Raji (cell line): ENCODE results near the gene ARF4.
A peak's percentile ranks its signal among the peaks of the same experiment; 100 is the strongest.

Source experiments
- POLR2A ChIP-seq: IDR thresholded peaks from 2 replicates; pipeline ENCODE4 v1.6.1; 2011; ENCODE audit warnings: low read depth, low read length, control low read depth; ENCODE audit not compliant: insufficient read depth

Gene ARF4

GRCh38 chr3:57592306-57592705 is 4.8 kb downstream of the ARF4 start:
- no peak for TF ChIP-seq POLR2A

GRCh38 chr3:57587905-57588304 is 9.2 kb downstream of the ARF4 start:
- no peak for TF ChIP-seq POLR2A

DNA sequence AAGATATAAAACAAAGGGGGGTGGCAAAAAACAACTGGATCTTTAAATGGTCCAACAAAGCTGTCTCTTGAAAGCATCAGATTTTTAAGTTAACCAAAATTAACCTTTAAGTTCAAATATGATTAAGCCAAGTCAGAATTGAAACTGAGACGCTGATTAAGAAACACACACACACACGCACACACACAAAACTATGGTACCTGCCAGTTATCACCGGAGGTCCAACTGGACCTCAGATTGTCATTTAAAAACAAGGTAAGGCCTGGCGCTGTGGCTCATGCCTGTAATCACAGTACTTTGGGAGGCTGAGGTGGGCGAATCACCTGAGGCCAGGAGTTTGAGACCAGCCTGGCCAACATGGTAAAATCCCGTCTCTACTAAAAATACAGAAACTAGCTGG is 10.4 kb downstream of the ARF4 start:
- no peak for TF ChIP-seq POLR2A

DNA sequence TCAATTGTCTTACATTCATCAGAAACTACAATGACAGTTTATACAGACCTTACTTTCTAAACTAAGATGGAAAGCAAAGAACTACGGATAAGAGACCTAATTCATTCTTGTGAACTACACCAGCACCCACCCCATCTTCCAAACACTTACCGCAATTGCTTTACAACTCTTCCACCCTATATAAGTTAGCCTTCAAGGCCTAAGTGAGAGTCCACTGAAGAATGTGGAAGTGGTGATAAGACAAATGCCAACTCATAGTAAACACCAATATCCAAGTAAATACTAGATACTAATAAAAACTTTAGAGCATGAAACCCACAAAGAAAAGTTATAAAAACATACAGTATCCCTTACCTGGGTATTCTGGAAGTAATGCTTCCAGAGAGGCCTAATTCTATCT is 13.6 kb downstream of the ARF4 start:
- no peak for TF ChIP-seq POLR2A

DNA sequence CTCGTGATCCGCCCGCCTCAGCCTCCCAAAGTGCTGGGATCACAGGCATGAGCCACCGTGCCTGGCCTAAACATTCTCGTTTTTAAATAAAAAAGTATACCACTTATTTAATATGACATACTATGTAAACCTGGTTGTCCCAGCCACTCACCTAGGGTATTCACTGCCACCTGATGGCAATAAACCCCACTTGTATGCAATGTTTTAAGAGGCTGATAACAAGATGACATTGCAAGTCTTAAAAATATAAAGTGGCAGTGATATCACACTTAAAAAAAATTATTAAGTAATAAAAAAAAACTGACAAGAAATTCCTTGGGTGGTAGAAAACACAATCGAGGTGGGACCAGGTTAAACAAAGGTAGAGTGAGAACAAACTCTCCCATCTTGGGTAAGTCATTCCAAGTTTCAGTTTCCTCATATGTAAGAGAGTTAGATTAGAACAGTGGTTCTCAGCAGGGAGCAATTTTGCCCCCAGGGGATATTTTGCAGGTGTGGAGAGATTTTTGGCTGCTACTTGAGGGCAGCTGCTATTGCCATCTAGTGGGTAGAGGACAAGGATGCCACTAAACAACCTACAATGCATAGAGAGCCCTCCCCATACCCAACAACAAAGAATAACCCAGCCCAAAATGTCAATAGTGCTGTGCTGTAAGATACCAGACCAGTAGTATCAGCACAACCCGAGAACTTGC is 14.5 kb downstream of the ARF4 start:
- no peak for TF ChIP-seq POLR2A

- no peak for TF ChIP-seq POLR2A
Measured at GRCh38 chr3:57577801-57578200, 19.3 kb downstream of the ARF4 start.

DNA sequence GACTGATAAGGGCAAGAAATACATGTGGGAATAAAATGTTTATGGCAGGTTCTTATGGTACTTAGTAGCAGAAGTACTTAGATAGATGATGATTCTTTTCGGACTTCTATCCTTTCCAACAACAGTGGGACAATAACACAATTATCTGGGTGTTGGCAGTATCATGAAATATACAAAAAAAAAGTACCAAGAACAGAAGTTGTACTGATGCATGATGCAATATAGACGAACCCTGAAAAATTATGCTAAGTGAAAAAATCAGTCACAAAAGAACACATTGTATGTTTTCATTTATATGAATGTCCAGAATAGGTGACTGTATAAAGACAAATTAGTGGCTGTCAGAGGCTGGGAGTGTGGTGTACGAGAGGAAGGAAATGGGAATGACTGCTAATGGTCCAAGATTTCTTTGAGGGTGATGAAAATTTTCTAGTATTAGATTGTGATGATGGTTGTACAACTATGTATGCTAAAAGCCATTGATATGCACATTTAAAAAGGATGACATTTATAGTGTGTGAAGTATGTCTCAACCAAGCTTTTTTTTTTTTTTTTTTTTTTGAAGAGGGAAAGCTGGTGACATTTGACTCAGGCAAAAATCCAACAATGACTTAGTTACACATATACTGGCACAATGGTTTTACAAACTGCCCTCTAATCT is 21.0 kb downstream of the ARF4 start:
- no peak for TF ChIP-seq POLR2A

- no peak for TF ChIP-seq POLR2A
Measured at GRCh38 chr3:57572096-57572495, 25.0 kb downstream of the ARF4 start.

- TF ChIP-seq POLR2A, result no peak
Measured at GRCh38 chr3:57570878-57571277, 26.3 kb downstream of the ARF4 start.

- TF ChIP-seq POLR2A, result no peak
Measured at GRCh38 chr3:57569859-57570450, 27.2 kb downstream of the ARF4 start.

DNA sequence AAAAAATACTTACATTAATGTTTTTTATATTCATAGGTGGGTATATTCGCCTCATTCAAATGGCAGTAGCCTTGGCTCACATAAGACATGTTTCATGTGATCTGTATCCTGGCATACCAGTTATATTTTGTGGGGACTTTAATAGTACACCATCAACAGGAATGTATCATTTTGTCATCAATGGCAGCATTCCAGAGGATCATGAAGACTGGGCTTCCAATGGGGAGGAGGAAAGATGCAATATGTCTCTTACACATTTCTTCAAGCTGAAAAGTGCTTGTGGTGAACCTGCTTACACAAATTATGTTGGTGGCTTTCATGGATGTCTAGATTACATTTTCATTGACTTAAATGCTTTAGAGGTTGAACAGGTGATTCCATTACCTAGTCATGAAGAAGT is 37.6 kb downstream of the ARF4 start:
- TF ChIP-seq POLR2A, result no peak

DNA sequence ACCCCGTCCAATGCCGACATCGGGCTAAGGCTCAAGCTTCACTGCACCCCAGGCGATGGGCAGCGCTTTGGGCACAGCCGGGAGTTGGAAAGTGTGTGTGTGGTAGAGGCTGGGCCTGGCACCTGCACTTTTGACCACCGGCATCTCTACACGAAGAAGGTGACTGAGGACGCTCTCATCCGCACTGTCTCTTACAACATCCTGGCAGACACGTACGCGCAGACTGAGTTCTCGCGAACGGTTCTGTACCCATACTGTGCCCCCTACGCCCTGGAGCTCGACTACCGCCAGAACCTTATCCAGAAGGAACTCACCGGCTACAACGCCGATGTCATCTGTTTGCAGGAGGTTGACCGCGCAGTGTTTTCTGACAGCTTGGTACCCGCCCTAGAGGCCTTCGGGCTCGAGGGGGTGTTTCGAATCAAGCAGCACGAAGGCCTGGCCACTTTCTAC is 40.0 kb downstream of the ARF4 start:
- no peak for TF ChIP-seq POLR2A

DNA sequence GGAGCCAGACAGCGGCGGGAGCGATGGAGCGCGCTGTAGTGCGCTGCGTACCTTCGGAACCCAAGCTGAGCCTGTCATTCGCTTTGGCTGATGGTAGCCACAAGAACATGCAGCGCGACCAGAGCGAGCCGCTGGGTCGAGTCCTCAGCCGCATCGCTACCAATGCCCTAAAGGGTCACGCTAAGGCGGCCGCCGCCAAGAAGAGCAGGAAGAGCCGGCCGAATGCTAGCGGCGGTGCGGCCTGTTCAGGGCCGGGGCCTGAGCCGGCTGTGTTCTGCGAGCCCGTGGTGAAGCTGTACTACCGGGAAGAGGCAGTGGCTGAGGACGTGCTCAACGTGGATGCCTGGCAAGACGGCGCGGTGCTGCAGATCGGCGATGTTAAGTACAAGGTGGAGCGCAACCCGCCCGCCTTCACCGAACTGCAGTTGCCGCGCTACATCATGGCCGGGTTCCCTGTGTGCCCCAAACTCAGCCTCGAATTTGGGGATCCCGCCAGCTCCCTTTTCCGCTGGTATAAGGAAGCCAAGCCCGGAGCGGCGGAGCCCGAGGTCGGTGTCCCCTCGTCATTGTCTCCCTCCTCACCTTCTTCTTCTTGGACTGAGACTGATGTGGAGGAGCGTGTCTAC is 40.6 kb downstream of the ARF4 start:
- no peak for TF ChIP-seq POLR2A

GRCh38 chr3:57555738-57556458 is 41.2 kb downstream of the ARF4 start, which contains the start of gene PDE12:
TSS of gene PDE12 (plus strand) at chr3:57556274. CDS start at chr3:57556380, 106 bp downstream.
- TF ChIP-seq POLR2A, result peak; percentile 90

DNA sequence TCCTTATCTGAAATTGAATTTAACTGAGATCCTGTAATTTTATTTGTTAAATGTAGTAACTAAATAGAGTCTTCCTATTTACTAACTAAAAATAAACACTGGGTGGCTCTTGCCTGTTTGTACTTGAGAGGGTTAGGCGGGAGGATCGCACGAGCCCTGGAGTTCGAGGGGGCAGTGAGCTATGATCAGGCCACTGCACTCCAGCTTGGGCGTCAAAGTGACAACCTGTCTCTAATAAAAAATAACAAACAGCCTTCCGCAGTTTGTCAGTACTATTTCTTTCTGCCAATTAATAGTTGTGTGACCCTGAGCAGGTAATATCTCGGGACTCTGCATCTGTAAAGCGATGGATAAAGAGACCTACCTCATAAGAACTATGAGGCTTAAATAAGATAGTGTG is 41.8 kb downstream of the ARF4 start:
- TF ChIP-seq POLR2A, result no peak
